ENCODE data around the gene KLK12. TPM values are rescaled to one million over a fixed set of nuclear protein-coding genes. Genes with fewer than 3 reads are reported as not detected.

KLK12 gene
- polyA plus RNA-seq, 1 donor from 2014 or later, result not detected

DNA sequence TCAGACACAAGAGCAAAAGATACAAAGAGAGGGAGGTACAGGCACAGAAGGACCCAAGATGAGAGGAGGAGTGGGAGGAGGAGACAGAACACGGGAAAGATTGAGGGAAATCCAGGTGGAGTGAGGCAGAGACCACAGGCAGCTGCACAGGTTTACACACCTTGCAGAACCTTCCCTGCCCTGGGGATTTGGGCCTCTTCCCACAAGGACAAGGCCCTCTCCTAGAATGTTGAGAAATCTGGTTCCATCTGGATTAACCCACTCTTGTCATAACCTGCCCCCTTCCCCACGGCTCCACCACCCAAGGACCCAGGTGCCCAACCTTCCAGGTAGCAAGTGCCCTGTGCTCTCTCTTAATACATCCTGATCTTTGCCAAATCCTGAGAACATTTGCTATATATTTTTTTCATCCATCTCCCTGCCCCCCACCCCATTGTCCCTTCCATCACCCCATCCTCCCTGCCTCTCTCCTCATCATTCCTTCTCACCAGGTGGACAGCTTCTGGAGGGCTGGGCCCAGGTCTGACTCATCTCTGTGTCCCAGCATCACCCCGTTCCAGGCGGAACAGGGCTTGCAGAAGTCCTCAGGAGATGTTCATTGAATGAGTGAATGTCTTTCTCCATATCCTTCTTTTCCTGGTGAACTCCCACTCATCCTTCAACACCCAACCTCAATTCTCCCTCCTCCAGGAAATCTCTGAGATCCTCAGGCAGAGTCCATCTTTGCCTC lies 24.6 kb downstream of the KLK12 start:
- Histone ChIP-seq H3F3A (ENCODE audit: insufficient read depth, low read length, poor library complexity, severe bottlenecking) (no peaks in the 10 kb centered on the region), H3K36me3 (ENCODE audit: insufficient read depth, low read length) (no peaks in the 10 kb centered on the region), H3K9ac (ENCODE audit: low read length) (no peak overlapping the region), H3K79me2 (replicated peaks; ENCODE audit: insufficient read depth, low read length) (no peaks in the 10 kb centered on the region), H4K20me1 (ENCODE audit: insufficient read depth) (no peaks in the 10 kb centered on the region), H3K9me2 (ENCODE audit: insufficient read depth, low read length) (no peaks in the 10 kb centered on the region), H3K4me3 (ENCODE audit: low read length) (no peak overlapping the region), H3K27me3 (ENCODE audit: insufficient read depth, low read depth, low read length) (peaks cover under 1% of the 10 kb centered on the region), H3K4me2 (ENCODE audit: low read length) (no peak overlapping the region), H3K27ac (ENCODE audit: low read length) (no peak overlapping the region), H3K9me3 (ENCODE audit: low read length) (no peaks in the 10 kb centered on the region), H2AFZ (ENCODE audit: low read depth, low read length) (no peak overlapping the region)
- TF ChIP-seq MXI1 (conservative IDR thresholded peaks at IDR 0.05; ENCODE audit: poor library complexity, severe bottlenecking) (no peak), EZH2 (IDR thresholded peaks at IDR 0.05; ENCODE audit: borderline replicate concordance, insufficient read depth, low read length, poor library complexity, severe bottlenecking) (no peak), RAD21 (conservative IDR thresholded peaks at IDR 0.05) (no peak), POLR2AphosphoS5 (IDR thresholded peaks at IDR 0.05) (no peak), TAF1 (IDR thresholded peaks at IDR 0.05; ENCODE audit: low read depth) (no peak), SMC3 (conservative IDR thresholded peaks at IDR 0.05; ENCODE audit: poor library complexity) (no peak), EP300 (conservative IDR thresholded peaks at IDR 0.05; ENCODE audit: poor library complexity, severe bottlenecking) (no peak)
- TF ChIP-seq, protein P1, sequence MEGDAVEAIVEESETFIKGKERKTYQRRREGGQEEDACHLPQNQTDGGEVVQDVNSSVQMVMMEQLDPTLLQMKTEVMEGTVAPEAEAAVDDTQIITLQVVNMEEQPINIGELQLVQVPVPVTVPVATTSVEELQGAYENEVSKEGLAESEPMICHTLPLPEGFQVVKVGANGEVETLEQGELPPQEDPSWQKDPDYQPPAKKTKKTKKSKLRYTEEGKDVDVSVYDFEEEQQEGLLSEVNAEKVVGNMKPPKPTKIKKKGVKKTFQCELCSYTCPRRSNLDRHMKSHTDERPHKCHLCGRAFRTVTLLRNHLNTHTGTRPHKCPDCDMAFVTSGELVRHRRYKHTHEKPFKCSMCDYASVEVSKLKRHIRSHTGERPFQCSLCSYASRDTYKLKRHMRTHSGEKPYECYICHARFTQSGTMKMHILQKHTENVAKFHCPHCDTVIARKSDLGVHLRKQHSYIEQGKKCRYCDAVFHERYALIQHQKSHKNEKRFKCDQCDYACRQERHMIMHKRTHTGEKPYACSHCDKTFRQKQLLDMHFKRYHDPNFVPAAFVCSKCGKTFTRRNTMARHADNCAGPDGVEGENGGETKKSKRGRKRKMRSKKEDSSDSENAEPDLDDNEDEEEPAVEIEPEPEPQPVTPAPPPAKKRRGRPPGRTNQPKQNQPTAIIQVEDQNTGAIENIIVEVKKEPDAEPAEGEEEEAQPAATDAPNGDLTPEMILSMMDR (IDR thresholded peaks at IDR 0.05; ENCODE audit: poor library complexity, severe bottlenecking), result no peak
- TF ChIP-seq, protein P2, sequence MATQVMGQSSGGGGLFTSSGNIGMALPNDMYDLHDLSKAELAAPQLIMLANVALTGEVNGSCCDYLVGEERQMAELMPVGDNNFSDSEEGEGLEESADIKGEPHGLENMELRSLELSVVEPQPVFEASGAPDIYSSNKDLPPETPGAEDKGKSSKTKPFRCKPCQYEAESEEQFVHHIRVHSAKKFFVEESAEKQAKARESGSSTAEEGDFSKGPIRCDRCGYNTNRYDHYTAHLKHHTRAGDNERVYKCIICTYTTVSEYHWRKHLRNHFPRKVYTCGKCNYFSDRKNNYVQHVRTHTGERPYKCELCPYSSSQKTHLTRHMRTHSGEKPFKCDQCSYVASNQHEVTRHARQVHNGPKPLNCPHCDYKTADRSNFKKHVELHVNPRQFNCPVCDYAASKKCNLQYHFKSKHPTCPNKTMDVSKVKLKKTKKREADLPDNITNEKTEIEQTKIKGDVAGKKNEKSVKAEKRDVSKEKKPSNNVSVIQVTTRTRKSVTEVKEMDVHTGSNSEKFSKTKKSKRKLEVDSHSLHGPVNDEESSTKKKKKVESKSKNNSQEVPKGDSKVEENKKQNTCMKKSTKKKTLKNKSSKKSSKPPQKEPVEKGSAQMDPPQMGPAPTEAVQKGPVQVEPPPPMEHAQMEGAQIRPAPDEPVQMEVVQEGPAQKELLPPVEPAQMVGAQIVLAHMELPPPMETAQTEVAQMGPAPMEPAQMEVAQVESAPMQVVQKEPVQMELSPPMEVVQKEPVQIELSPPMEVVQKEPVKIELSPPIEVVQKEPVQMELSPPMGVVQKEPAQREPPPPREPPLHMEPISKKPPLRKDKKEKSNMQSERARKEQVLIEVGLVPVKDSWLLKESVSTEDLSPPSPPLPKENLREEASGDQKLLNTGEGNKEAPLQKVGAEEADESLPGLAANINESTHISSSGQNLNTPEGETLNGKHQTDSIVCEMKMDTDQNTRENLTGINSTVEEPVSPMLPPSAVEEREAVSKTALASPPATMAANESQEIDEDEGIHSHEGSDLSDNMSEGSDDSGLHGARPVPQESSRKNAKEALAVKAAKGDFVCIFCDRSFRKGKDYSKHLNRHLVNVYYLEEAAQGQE (IDR thresholded peaks at IDR 0.05; ENCODE audit: borderline replicate concordance), result no peak

DNA sequence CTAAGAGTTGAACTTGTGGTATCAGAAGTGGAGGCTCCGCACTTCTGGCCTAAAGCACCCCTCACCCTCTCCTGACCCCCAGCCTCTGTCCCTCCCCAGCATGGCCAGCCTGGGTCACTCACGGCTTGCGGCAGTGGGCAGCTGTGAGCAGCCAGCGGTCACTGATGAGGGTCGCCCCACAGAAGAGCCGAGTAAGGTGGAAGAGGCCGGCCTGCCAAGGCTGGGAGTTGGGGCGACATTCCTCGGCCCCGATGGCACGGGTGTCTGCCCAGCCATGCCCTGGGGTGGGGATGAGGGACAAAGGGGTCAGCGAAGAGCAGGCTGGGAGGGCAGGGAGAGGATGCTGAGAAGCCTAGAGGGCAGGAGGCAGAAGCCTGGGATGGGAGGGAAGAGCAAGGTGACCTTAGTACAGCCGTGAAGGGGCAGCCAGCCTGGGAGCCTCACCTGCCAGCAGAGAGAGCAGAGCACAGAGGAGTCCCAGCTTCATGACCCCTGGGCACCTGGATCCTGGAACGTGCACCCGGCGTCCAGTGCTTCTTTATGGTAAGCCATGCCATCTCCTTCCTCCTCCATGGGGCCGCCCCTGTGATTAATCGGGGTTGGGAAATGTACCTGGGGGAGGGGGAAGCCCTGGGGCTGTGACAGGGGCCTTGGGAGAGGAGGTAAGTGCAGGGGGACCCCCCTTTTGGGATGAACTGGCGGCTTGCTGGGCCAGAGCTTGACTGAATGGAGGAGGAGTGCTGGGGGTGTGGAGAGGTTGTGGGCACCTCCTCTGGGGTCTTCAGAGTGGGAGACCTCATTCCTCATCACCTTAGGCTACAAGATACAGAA lies 25.5 kb downstream of the KLK12 start:
- H3K27me3 ChIP-seq (ENCODE audit: insufficient read depth, low read depth, low read length), result no peaks in the 10 kb centered on the region
- no peak overlapping the region for H3K4me3 ChIP-seq (ENCODE audit: low read length)
- H3K9me3 ChIP-seq (ENCODE audit: low read length), result no peaks in the 10 kb centered on the region
- no peaks in the 10 kb centered on the region for H3K9me2 ChIP-seq (ENCODE audit: insufficient read depth, low read length)
- H3K79me2 ChIP-seq (replicated peaks; ENCODE audit: insufficient read depth, low read length), result no peaks in the 10 kb centered on the region
- H3K27ac ChIP-seq (ENCODE audit: low read length), result no peak overlapping the region
- no peak for TF ChIP-seq TAF1 (IDR thresholded peaks at IDR 0.05; ENCODE audit: low read depth)
- TF ChIP-seq RAD21 (conservative IDR thresholded peaks at IDR 0.05), result no peak
- TF ChIP-seq, protein P2 (IDR thresholded peaks at IDR 0.05; ENCODE audit: borderline replicate concordance), result no peak
- TF ChIP-seq MXI1 (conservative IDR thresholded peaks at IDR 0.05; ENCODE audit: poor library complexity, severe bottlenecking), result no peak
- TF ChIP-seq SMC3 (conservative IDR thresholded peaks at IDR 0.05; ENCODE audit: poor library complexity), result no peak
- TF ChIP-seq, protein P1 (IDR thresholded peaks at IDR 0.05; ENCODE audit: poor library complexity, severe bottlenecking), result no peak
- TF ChIP-seq EP300 (conservative IDR thresholded peaks at IDR 0.05; ENCODE audit: poor library complexity, severe bottlenecking), result no peak
- TF ChIP-seq EZH2 (IDR thresholded peaks at IDR 0.05; ENCODE audit: borderline replicate concordance, insufficient read depth, low read length, poor library complexity, severe bottlenecking), result no peak
- no peak for TF ChIP-seq POLR2AphosphoS5 (IDR thresholded peaks at IDR 0.05)
- no peak overlapping the region for H3K4me2 ChIP-seq (ENCODE audit: low read length)
- H3K36me3 ChIP-seq (ENCODE audit: insufficient read depth, low read length), result no peaks in the 10 kb centered on the region
- H2AFZ ChIP-seq (ENCODE audit: low read depth, low read length), result no peak overlapping the region
- no peak overlapping the region for H3K9ac ChIP-seq (ENCODE audit: low read length)
- no peaks in the 10 kb centered on the region for H3F3A ChIP-seq (ENCODE audit: insufficient read depth, low read length, poor library complexity, severe bottlenecking)
- H4K20me1 ChIP-seq (ENCODE audit: insufficient read depth), result no peaks in the 10 kb centered on the region

All from neural cell (in vitro differentiated cells).